GM21360 (cell line): ENCODE measurements around the gene DSC3.
"Not testable (repeated sequence)": the region's sequence is repeated elsewhere in the genome, so short reads cannot be mapped to it uniquely, and the experiment has no call there.

ENCODE experiments used
- ATAC-seq: cut with Tn5 transposase; IDR thresholded peaks from one replicate; pipeline ENCODE4 v1.9.1; 2021; ENCODE audit warnings: mild to moderate bottlenecking, moderate library complexity; ENCODE audit not compliant: unreplicated experiment

Gene DSC3

GRCh38 chr18:31041271-31042083 lies 1.1 kb downstream of the DSC3 start:
- no peak for ATAC-seq

- no peak for ATAC-seq
These were observed 1.8 kb downstream of the DSC3 start for GRCh38 chr18:31040686-31041270.

GRCh38 chr18:31039426-31039825 lies 3.1 kb downstream of the DSC3 start:
- ATAC-seq, result no peak

- not testable (repeated sequence) for ATAC-seq
These were observed 4.9 kb downstream of the DSC3 start for GRCh38 chr18:31037686-31038085.

- ATAC-seq, result no peak
These were observed 8.0 kb downstream of the DSC3 start for GRCh38 chr18:31034541-31034940.

- ATAC-seq, result no peak
These were observed 11.8 kb downstream of the DSC3 start for GRCh38 chr18:31030574-31031278.

GRCh38 chr18:31015715-31016434 lies 26.7 kb downstream of the DSC3 start:
- no peak for ATAC-seq

GRCh38 chr18:31011455-31011854 lies 31.1 kb downstream of the DSC3 start:
- ATAC-seq, result not testable (repeated sequence)

GRCh38 chr18:31010601-31011000 lies 31.9 kb downstream of the DSC3 start:
- ATAC-seq, result no peak

GRCh38 chr18:30999887-31000628 lies 42.5 kb downstream of the DSC3 start:
- ATAC-seq, result no peak

- ATAC-seq, result no peak
These were observed 43.4 kb downstream of the DSC3 start for GRCh38 chr18:30999186-30999585.

GRCh38 chr18:30997223-30997622 lies 45.3 kb downstream of the DSC3 start:
- no peak for ATAC-seq

GRCh38 chr18:30992231-30992630 lies 50.3 kb downstream of the DSC3 start:
- no peak for ATAC-seq

- ATAC-seq, result no peak
These were observed 51.1 kb downstream of the DSC3 start for GRCh38 chr18:30991397-30991796.

- no peak for ATAC-seq
These were observed 53.4 kb downstream of the DSC3 start for GRCh38 chr18:30989141-30989540.

- ATAC-seq, result no peak
These were observed 54.1 kb downstream of the DSC3 start for GRCh38 chr18:30988440-30988839.

- ATAC-seq, result no peak
These were observed 54.9 kb downstream of the DSC3 start for GRCh38 chr18:30987467-30988241.

GRCh38 chr18:30985753-30986152 lies 56.8 kb downstream of the DSC3 start:
- ATAC-seq, result no peak

- ATAC-seq, result no peak
These were observed 60.1 kb downstream of the DSC3 start for GRCh38 chr18:30982285-30982992.
